Caco-2 (cell line): ENCODE data around the gene ADM5. TPM values are rescaled to one million over a fixed set of nuclear protein-coding genes. Genes with fewer than 3 reads are reported as not detected.
A peak's percentile ranks its signal among the peaks of the same experiment; 100 is the strongest.

Source experiments
- BruUV-seq: library from RNA; stranded (reverse); fragments of 400-500 nt; replicated peaks from 2 replicates; lab custom pipeline; 2021; lab: Mats Ljungman, UMichigan
- CTCF ChIA-PET: fragments of 300-600 bp; sonication (Branson Sonifier 250); formaldehyde crosslinking; loops from one replicate; lab custom pipeline; 2022; ENCODE audit warnings: antibody characterized with exemption; lab: Charles Lee
- POLR2A ChIA-PET: fragments of 300-600 bp; sonication (Branson Sonifier 250); formaldehyde crosslinking; loops from one replicate; lab custom pipeline; 2022; ENCODE audit warnings: antibody characterized with exemption; lab: Charles Lee
- DNase-seq, 2 experiments: peaks; one replicate each; pipeline versions ENCODE4 v3.0.0 to v3.0.0-alpha.2; 2020 to 2022
- H3K27me3 ChIP-seq: replicated peaks from 2 replicates; pipeline ENCODE4 v1.6.0; 2011; ENCODE audit warnings: low read length; ENCODE audit not compliant: control insufficient read depth, insufficient read depth
- H3K36me3 ChIP-seq: 2 replicates; pipeline ENCODE4 v1.5.1; 2011; ENCODE audit warnings: low read length; ENCODE audit not compliant: control insufficient read depth, insufficient read depth
- H3K4me1 ChIP-seq: fragments of 250-450 bp; sonication (Bioruptor Pico); 2 replicates; pipeline ENCODE4 v1.5.1; 2020; ENCODE audit warnings: mild to moderate bottlenecking
- H3K4me3 ChIP-seq: 2 replicates; pipeline ENCODE4 v1.5.1; 2011; ENCODE audit warnings: low read depth, mild to moderate bottlenecking, control low read depth, low read length
- H3K9me3 ChIP-seq: fragments of 250-450 bp; sonication (Bioruptor Pico); 2 replicates; pipeline ENCODE4 v1.5.1; 2020; ENCODE audit warnings: mild to moderate bottlenecking, moderate library complexity
- H3K27ac Mint-ChIP-seq: one replicate; pipeline ENCODE4 v1.8.0; 2022; ENCODE audit warnings: mixed read lengths; ENCODE audit not compliant: unreplicated experiment
- H3K27me3 Mint-ChIP-seq: one replicate; pipeline ENCODE4 v1.8.0; 2022; ENCODE audit warnings: mixed read lengths; ENCODE audit not compliant: insufficient read depth, unreplicated experiment
- H3K36me3 Mint-ChIP-seq: one replicate; pipeline ENCODE4 v1.8.0; 2022; ENCODE audit warnings: mild to moderate bottlenecking, mixed read lengths; ENCODE audit not compliant: insufficient read depth, unreplicated experiment
- H3K4me1 Mint-ChIP-seq: one replicate; pipeline ENCODE4 v1.8.0; 2022; ENCODE audit warnings: low read depth, mixed read lengths; ENCODE audit not compliant: unreplicated experiment
- H3K4me3 Mint-ChIP-seq: one replicate; pipeline ENCODE4 v1.8.0; 2022; ENCODE audit warnings: mild to moderate bottlenecking, moderate library complexity, mixed read lengths; ENCODE audit not compliant: unreplicated experiment
- H3K9me3 Mint-ChIP-seq: one replicate; pipeline ENCODE4 v1.8.0; 2022; ENCODE audit warnings: mixed read lengths; ENCODE audit not compliant: unreplicated experiment
- intact Hi-C: fragments of 100-400 bp; cut with micrococcal nuclease; formaldehyde crosslinking; loops from one replicate; pipeline ENCODE4 v1.10.0; 2022; ENCODE audit not compliant: unreplicated experiment
- total RNA-seq: library from RNA; stranded (reverse); gene quantifications from 2 replicates; pipeline ENCODE4 v1.2.3, GENCODE V29; 2022
- TF ChIP-seq, protein P1 (sequence below), 2 experiments: fragments of 200-600 bp in 1 of 2; IDR thresholded peaks; 1 replicate in 1 of 2; 2 replicates in 1 of 2; pipeline versions ENCODE4 v1.5.1 to v1.8.0; 2011 to 2022; ENCODE audit warnings: antibody characterized with exemption in 1 of 2, control low read depth in 1 of 2, inconsistent platforms in 1 of 2, low read depth in 1 of 2, low read length in 1 of 2, mild to moderate bottlenecking in 1 of 2, moderate library complexity in 1 of 2; ENCODE audit not compliant: insufficient read depth in 1 of 2, severe bottlenecking in 1 of 2, unreplicated experiment in 1 of 2

The ADM5 gene
- total RNA-seq, 1 experiment from 2014 or later, result 8.5 TPM

DNA sequence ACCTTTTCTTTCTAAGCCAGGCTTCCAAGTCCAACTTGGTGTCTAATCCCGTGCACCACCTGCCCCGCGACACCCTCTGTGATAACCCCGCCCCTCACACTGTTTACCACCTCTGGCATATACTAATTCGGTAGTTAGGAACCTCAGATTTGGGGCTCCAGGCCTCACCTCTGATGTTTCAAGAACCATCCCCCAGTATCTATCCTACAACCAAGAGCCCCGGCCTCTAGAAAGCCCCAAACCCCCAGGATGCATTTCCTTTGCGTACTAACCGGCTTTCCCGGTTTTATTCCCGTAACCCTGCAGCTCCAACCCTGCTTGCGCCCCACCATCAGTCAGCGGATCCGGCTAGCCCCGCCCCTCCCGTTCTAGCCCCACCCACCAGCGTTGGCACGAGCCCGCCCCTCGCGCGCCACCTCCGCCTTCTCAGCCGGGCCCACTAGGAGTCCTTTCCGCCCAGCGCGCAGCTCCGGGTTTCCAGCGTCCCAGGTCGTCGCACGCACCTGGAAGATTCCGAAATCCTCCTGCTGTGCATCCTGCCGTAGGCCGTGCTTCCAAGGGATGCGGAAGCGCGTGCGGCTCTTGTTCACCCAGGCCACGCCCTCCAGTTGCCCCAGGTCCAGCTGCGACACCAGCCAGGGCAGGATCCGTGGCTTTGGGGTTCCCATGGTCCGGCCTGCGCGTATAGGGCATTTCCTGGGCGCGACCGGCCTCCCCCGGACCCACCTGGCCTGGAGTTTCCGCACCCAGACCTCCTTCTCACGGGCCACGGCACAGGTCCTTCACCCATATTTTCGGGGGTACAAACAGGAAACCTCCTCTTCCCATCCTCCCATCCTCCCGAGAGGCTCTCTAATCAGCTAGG, 25.0 kb upstream of the ADM5 start:
- ChIA-PET POLR2A (interaction anchor here (0.6 to 2.6 kb wide), 8 partner anchors 12 to 514 kb away, joined by 3 to 24 read pairs (median 6); partner anchors contain the start of genes NOSIP, PRMT1, PRRG2 and RPS11), CTCF (interaction anchor here (0.6 to 2.0 kb wide), 6 partner anchors 9 to 94 kb away, joined by 4 to 14 read pairs (median 7); partner anchors contain the start of gene RRAS)
- BruUV-seq, result no TSS peak

DNA sequence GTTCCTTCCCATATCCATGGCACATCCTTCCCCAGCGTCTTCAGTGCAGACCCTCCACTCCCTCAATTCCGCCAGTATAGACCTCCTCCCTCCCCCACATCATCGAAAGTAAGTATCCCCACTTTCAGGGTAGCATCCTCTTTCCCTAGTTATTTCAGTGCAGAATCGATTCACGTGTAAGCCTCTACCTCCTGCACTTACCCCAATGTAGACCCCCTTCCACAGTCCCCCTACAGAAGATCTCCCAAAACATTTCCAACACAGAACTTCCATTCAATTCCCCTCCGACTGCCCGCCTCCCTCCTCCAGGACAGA, 24.4 kb upstream of the ADM5 start:
- H3K27me3 ChIP-seq, result no peaks in the 10 kb centered on the region
- H3K4me1 Mint-ChIP-seq, result peaks cover 18% of the 10 kb centered on the region
- H3K4me3 Mint-ChIP-seq, result peak overlapping the region; percentile 93
- DNase-seq, result no peak
- peaks cover 13% of the 10 kb centered on the region; the same call in 1 of the 2 replicates for H3K4me1 ChIP-seq
- no peaks in the 10 kb centered on the region for H3K9me3 Mint-ChIP-seq
- intact Hi-C loops, result loop anchor here (1.0 kb wide), 2 partner anchors 11 to 25 kb away; partner anchors contain the start of gene RRAS
- CTCF ChIA-PET, result interaction anchor here (0.5 to 2.0 kb wide), 5 partner anchors 11 to 171 kb away, joined by 4 to 14 read pairs (median 7); partner anchors contain the start of gene RRAS
- H3K4me3 ChIP-seq, result peak overlapping the region; percentile 86
- no peaks in the 10 kb centered on the region for H3K27me3 Mint-ChIP-seq
- H3K9me3 ChIP-seq, result peaks cover 5% of the 10 kb centered on the region
- H3K36me3 Mint-ChIP-seq, result peaks cover 80% of the 10 kb centered on the region
- no TSS peak for BruUV-seq
- peaks cover 5% of the 10 kb centered on the region for H3K36me3 ChIP-seq
- POLR2A ChIA-PET, result interaction anchor here (0.6 to 2.6 kb wide), 5 partner anchors 10 to 25 kb away, joined by 4 to 24 read pairs (median 15); partner anchors contain the start of genes PRMT1, RRAS and SCAF1
- TF ChIP-seq, protein P1, sequence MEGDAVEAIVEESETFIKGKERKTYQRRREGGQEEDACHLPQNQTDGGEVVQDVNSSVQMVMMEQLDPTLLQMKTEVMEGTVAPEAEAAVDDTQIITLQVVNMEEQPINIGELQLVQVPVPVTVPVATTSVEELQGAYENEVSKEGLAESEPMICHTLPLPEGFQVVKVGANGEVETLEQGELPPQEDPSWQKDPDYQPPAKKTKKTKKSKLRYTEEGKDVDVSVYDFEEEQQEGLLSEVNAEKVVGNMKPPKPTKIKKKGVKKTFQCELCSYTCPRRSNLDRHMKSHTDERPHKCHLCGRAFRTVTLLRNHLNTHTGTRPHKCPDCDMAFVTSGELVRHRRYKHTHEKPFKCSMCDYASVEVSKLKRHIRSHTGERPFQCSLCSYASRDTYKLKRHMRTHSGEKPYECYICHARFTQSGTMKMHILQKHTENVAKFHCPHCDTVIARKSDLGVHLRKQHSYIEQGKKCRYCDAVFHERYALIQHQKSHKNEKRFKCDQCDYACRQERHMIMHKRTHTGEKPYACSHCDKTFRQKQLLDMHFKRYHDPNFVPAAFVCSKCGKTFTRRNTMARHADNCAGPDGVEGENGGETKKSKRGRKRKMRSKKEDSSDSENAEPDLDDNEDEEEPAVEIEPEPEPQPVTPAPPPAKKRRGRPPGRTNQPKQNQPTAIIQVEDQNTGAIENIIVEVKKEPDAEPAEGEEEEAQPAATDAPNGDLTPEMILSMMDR (IDR thresholded peaks at IDR 0.05; ENCODE audit: insufficient read depth in 1 of 2, low read depth in 1 of 2, low read length in 1 of 2, severe bottlenecking in 1 of 2, unreplicated experiment in 1 of 2), result no peak
- H3K27ac Mint-ChIP-seq, result peak overlapping the region; percentile 89

More for the DNA sequence above, 25.0 kb upstream of the ADM5 start:
- peak overlapping the region; percentile 89 for H3K27ac Mint-ChIP-seq
- peak; percentile 93 to 95 for DNase-seq
- H3K27me3 Mint-ChIP-seq, result no peaks in the 10 kb centered on the region
- H3K4me3 Mint-ChIP-seq, result peak overlapping the region; percentile 93
- H3K36me3 ChIP-seq, result peaks cover 10% of the 10 kb centered on the region
- H3K4me1 Mint-ChIP-seq, result peaks cover 18% of the 10 kb centered on the region
- H3K9me3 Mint-ChIP-seq, result no peaks in the 10 kb centered on the region
- H3K4me1 ChIP-seq, result peaks cover 13% of the 10 kb centered on the region; the same call in 1 of the 2 replicates
- peaks cover 80% of the 10 kb centered on the region for H3K36me3 Mint-ChIP-seq
- intact Hi-C loops, result loop anchor here (1.0 kb wide), 2 partner anchors 12 to 24 kb away; partner anchors contain the start of gene RRAS
- TF ChIP-seq, protein P1 (IDR thresholded peaks at IDR 0.05; ENCODE audit: insufficient read depth in 1 of 2, low read depth in 1 of 2, low read length in 1 of 2, severe bottlenecking in 1 of 2, unreplicated experiment in 1 of 2), result no peak
- peak overlapping the region; percentile 86 for H3K4me3 ChIP-seq
- H3K27me3 ChIP-seq, result no peaks in the 10 kb centered on the region
- H3K9me3 ChIP-seq, result peaks cover 8% of the 10 kb centered on the region
